COLO668 (cell line): ENCODE results near the gene DGKD.

Source experiments
- DNase-seq: peaks from one replicate; lab custom pipeline; 2025; ENCODE audit not compliant: unreplicated experiment; lab: John Stamatoyannopoulos, UW

The DGKD gene

DNA sequence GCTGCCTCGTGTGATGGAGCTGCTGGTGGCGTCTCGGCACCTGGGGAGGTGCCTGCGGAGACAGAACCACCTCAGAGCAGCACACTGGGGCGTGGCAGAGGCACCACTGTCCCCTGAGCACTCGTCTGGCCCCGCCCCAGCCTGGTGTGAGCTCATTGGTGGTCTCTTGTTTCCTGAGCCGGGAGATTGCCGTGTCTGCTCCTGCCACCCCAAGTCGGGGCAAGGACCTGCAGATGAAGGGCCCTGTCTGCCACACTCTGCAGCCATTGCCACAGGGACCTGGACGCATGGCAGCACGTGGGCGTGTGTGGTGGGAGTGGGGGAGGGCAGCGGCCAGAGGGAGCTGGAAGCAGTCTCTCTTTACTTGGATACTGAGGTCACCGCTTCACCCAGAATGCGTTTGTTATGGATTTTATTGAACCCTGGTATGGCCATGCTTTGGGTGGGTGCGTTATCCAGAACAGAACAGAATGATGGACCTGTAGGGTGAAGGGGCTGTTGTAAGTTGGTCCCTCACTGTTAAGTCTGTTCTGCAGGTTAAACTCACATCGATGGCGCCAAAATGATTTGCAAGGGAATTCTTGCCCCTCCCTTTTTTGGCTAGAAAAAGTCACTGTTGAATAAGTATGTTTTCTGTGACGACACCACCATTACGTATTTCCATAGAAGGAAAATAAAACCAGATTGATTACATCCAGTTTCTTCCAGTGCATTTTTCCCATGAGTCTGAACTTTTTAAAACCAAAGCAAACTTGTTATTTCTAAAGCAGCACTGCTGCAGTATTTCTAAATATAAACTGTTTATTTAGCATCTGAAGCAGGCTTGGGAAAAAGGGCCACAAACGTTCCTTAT lies 120.2 kb downstream of the DGKD start:
- no peak for DNase-seq

DNA sequence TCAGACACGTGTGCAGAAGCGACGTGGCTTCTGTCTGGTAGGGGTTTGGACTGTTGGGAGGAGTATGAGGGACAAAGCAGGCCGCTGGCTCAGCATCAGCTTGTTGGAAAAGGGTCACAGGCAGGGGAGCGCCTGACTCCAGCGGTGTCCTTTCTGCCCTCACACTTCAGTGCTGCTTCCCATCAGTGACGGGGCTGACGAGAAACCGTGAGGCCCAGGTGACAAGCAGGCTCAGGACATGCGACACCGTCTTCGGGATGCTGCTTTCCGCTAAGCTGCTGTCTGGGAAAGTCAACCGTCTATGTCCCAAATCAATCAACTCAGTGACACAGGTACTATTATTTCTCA lies 121.7 kb downstream of the DGKD start:
- DNase-seq, result no peak

DNA sequence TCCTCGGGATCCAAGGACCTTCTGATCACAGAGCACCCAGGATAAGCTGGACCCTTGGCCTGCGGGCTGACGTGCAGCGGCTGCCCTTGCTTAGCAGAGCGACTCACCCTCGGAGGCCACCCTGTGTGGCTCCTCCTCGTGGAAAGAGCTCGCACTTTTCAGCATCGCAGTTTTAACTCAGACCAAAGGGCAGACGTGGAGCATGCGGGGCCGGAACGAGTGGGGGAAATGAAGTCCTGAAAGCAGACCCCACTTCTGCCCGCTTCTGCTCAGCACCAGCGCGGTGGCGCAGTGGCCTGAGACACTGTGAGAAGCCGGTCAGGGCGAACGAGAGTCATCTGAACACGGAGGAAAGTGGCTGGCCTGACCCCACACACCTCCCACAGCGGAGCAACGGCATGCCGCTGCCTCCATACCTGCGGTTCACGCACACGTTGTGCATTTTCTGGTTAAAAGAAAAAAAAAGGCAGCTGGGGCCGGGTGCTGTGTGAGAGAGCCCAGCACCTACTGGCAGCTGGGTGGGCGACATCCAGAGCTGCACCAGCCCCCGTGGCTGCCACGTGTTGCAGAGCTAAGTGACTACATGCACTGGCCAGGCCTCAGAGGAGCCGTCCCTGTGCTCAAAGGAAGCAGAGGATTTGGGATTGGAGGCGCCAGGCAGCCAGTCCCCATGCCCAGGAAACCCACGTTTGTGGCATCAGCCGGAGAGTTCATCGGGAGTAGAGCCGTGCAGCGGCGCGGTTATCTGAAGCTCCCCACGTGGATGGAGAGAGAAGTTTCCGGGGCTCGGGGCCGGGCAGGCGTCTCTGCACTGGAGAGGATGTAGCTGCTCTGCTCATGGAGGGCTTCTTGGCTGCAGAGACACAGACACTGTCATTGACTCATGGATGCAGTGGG lies 122.6 kb downstream of the DGKD start:
- no peak for DNase-seq

DNA sequence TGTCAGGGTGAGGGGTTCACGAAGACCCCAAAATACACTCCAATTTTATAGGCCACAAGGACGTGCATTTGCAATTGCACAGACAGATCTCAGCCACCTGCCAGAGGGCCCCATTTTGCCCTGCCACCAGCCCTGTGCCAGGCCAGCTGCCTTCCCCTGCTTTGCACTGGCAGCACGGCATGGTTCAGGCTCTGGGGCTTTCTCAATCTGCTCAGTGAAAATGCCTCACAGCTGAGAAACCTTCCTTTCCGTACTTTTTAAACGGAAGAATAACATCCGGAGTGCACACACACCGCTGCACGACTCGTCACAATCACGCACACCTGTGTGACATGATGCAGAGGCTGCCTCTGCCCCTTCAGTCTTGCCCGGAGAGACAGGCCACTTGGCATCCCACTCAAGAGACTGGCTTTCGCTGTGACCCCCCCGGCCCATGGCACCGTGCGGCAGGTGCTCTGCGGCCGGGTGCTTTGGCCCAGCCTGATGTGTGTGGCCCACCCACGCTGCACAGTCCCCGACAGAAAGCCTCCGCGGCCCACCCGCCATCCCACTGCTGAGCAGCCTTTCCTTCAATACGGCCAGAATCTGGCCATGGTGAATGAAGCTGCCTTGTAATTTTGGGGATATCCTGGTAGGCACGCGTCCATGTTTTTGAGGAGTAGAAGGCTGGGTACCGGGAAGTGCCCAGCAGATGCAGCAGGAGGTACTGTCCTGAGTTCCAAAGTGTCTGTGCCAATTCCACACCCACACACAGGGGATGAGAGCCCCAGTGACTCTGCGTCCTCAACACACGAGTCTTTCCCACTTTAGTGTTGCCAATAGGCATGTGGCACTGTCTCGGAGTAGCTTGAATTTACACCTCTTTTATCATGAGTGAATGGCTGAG lies 123.5 kb downstream of the DGKD start:
- no peak for DNase-seq

DNA sequence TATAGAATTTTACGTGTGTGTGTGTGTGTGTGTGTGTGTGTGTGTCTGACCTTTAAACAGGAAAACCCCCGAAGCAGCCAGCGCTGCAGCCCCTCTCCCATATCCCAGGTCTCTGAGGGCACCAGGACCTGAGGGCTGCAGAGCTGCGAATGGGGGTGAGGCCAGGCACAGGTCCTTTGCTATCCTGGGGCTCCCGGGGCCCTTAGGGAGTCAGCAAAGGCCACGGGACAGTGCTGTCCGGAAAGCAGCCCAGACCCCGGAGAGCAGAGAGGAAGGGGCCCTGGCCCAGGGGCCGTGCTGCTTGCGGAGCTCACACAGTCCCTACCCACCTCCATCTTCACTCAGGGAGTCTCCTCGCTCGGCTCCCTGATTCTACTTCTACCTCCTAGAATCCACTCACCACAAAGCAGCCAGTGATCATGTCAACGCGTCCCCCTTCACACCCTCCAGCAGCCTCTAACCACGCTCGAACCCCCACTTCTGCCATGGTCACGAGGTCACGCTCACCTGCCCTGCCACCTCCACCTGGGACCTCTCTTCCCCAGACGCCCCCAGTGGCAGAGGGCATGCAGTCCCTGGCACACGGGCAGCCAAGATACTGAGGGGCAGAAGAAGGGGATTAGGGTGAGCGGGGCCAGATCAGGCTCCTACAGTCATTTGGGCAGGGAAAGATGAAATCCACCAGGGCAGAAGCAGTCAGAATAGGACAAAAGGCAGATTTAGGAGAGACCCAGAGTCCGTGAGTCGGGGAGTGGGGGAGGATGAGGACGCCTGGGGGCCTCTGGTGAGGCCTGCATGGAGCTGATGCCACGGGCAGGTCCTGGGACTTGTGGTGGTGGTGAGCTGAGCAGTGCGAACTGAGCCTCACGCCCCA lies 125.6 kb downstream of the DGKD start:
- DNase-seq, result no peak

DNA sequence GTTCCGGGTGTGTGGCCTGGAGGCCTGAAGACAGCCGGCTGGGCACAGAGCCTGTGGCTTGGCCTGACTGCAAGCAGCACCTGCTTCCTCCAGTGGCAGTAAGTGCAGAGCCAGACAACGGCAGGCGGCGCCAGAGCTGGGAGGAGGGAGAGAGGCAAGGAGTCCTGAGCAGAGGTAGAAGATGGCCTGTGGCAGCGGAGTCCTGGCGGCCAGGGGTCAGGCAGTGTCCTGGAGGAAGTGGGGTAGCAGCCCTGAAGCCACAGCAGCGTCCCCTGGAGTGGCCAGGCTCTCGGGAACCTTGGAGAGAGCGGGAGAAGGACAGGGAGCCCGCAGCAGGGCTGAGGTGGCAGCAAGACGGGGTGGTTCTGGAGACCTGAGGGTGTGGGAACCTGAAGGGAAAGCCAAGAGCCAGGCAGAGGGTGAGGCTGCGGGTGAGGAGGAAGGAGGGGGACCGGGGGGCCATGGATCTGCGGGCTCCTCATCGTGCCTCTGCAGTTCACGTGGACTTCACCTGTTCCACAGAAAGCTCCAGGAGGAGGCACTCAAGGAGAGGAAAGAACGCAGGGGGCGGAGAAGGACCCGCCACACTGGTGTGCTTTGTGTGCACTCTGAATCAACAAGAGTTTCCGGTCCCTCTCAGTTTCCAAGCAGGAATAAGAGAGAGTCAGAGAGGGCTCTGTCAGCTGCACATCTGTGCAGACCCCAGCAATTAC lies 126.4 kb downstream of the DGKD start:
- DNase-seq, result no peak

DNA sequence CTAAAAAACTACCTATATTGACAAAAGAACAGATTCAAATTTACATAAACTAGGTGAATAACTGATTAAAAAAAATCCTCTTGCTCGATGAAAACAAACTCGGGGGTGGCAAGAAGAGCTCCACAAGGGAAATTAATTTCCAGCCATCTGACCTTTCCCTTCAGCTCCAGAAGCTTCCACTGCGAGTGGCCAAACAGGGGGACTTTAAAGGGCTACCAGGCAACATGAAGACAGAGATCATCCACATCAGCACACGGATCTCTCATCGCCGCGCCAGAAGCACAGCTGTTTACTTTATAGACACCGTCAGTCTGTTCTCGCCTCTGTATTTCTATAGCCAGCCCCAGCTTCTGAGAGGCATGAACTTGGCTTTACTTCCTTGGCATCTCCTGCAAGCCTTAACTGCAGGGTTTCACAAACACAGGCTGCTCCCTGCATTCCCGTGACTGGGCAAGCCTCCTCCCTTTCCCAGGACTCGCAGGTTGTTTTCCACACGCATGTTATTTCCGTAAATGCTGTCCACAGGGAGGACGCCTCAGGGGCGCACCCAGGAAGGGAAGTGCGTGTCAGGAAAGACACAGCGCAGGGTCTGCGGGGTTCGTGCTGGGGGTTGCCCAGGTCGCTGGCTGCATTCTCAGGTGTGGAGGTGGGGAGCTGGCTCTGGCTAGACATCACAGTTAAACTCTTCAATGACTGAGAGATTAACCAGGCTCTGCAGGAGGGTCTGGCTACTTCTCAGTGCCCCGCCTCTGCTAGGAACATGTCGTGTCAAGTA lies 127.3 kb downstream of the DGKD start:
- no peak for DNase-seq

DNA sequence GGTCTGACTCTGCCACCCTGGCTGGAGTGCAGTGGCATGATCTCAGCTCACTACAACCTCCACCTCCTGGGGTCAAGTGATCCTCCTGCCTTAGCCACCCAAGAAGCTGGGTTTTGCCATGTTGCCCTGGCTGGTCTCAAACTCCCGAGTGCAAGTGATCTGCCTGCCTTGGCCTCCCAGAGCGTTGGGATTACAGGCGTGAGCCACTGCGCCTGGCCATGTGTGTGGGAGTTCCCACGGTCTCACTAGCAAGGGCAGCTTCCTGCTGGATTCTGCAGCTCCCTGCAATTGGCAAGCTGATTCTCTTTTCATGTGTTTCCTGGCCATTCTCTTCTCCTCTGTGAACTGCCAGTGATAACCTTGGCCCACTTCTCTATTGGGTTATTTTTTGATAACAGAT lies 128.3 kb downstream of the DGKD start:
- no peak for DNase-seq

DNA sequence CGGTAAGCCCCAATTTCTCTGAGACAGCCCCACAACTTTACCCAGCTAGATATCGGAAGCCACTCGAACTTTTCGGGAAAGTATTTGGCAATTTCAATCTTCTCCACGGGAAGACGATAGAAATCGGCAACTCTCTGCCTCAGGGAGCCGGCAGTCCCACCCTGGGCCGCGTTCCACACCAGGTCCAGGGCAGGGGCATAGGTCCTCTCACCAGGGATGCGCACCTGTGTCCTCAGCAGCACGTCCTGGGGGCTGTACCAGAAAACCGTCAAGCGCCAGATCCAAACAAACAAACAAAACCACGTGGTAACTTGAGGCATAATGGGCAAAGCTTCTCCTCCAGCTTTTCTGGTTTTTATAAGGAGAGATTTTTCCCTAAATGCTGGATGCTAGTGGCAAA lies 131.4 kb downstream of the DGKD start:
- no peak for DNase-seq

DNA sequence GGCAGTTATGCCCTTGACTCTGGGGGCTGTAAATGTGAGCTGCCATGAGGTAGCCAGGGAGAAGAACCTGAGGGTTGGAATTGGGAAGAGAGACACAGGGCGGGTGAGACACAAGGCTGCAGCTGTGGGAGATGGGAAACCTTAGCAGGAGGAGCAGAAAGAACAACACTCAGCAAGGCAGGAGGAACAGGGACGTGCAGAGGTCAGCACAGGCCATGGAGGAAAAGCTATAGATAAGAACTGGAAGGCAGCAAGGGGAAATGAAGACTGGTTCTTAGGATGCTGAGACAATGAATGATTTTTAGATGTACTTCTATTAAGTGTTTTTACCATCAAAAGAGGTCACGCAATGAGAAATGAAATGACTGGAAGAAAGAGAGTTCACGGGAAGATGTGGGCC lies 132.1 kb downstream of the DGKD start:
- DNase-seq, result no peak

DNA sequence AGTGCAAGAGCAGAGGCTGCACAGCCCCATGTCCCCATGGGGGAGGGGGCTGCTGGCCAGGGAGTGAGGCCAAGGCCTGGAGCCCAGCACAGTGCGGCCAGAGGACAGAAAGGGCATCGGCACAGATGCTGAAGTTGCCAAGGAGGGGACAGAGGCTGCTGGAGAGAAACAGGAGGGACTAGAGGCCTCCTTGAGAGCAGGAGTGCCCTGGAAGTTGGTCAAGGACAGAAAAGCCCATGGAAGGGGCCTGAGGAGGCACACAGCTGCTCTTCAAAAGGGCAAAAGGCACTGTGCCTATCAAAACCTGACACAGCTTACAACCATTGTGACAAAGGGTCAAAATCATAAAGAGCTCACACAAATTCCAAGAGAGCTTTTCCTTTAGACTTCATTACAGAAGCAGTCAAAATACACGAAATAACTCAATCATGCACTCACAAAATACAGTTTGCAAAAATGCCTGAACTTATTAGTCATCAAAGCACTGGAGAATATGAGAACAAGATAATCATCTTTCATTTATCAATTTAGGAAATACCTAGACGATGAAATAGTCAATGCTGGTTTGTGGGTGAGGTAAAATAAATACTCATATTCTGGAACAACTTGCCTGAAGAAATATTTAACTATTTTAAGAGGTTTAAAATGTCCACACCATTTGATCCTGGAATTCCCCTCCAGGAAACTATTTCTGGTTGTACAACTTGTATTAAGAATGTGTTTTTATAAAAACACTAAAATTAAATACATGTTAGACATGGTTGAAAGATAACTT lies 132.7 kb downstream of the DGKD start:
- DNase-seq, result no peak

DNA sequence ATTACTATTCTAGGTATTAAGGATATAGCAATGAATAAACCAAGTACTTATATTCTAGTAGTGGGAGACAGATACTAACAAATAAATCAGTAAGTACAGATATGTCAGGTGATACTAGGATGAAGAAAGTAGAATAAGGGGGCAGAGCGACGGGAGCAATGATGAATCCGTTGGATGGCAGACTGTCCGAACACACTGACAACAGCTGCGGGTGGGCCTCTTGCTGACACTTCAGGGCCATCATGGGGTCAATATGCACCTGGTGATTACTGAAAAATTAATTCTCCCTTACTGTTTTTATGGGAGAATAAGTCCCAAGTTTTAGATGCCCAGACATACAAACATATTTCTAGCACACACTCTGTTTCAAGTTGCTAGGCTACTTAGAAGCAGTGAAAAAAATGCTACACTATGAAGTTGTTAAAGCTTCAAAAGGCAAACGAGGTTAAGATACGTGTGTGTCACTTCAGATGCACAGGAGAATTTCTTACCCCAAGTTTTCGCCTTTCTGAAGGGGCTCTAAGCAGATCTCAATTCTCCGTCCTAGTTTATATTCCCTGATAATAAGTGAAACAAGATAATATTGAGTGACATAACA lies 133.6 kb downstream of the DGKD start:
- DNase-seq, result no peak

DNA sequence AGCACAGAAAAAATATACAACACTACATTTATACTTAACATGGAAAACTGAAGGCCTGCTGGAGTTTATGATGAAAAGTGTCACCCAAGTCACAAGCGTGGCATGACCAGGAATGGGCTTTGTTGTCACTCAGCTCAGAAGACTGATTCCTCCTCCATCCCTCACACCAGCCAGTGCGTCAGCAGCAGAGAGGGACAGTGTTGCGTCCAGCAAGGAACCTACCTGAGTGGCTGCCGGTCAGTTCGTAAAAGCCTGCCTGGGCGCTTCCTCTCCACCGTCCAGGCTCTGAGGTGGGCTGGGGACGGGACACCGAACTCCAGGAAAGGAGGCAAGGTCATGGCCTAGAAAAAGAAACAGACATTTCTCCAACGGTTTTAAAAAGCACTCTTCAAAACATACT lies 134.8 kb downstream of the DGKD start:
- DNase-seq, result no peak

DNA sequence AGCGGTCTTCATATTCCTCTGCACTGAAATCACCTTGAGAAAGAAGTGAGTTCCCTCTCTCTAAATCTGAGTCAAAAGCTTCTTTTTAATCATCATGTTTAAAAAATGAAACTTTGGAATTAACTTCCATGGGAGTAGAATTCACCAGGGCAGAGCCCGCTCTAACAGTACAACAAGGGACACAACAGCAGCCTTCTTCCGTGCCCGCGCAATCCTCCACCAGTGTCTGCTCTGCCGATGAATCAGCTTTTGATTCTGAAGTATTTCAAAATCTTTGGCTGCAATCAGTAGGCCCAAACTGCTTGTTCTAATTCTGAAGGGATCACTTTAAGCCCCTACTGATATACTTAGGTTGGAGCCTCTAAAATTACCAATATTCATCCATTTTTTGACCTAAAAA lies 135.4 kb downstream of the DGKD start:
- DNase-seq, result no peak

DNA sequence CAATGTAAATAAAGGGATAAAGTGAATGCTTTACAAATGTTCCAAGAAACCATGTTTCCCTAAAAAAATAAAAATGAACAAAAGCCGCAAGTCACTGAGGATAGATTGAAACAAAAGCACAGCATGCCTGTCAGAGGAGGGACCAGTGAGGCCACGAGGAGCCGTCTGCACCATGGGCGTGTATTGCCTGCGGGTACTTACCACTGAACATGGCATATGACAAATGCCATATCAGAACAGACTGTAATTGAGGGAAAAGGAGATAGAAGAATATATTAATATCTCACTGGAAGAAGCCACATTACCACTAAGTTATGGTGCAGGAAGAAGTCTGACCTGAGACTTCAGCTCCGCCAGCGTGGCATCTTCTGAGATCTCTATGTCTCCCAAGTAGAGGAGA lies 136.5 kb downstream of the DGKD start:
- no peak for DNase-seq

DNA sequence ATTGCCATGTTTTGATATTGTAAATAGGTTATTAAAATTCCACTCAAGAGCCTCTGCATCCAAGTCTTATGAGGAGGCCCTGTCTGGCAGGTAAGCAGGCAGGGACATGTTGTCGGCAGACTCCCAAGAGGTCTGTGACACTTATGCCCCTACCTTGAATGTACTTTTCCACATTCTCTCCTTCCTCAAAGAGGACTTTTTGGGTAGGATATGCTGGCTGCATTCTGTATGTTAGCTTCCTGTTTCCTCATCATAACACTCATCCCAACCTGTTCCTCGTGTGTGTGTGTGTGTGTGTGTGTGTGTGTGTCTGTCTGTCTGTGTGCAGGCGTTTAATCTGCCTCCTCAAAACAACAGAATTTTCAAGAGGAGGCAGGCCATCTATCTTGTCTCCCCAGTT lies 137.0 kb downstream of the DGKD start:
- DNase-seq, result no peak

DNA sequence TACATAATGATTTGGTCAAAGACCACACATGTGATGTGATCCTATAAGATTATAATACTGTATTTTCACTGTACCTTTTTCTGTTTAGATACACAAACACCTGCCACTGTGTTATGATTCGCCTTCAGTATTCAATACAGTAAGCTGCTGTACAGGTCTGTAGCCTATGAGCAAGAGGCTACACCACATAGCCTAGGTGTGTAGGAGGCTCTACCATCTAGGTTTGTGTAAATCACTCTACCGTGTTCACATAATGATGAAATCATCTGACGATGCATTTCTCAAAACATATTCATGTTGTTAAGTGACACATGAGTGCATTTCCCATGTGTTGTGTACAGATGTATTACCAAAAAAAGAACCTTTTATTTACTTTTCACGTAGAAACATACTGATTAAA lies 137.8 kb downstream of the DGKD start:
- no peak for DNase-seq

DNA sequence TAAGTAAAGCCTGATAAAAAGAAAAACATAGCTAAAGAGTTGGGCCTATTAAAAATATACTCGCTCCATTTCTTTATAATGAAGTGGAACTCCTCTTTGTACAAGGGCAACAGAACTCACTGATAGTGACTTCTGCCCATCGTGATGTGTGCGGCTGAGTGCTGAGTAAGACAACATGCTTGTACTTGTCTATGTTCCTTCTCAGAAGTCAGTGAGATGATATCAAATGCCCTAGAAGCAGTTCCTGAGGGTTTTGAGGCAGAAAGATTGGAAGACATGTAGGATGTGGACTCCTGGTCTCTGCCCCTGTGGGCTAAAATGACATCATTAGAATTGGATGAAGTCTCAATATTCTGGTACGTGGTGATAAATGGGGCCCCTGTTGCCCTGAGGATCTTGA lies 138.5 kb downstream of the DGKD start:
- no peak for DNase-seq
